Germinal center (tissue), 1 donor: Measurements from ENCODE around the gene PIK3R2.
"Not testable (repeated sequence)": the region's sequence is repeated elsewhere in the genome, so short reads cannot be mapped to it uniquely, and the experiment has no call there.

Experiments
- DNase-seq: peaks from one replicate; pipeline ENCODE4 v3.0.0; 2012; ENCODE audit warnings: mixed read lengths, low spot score

Gene PIK3R2

GRCh38 chr19:18152817-18153555, at the start of gene PIK3R2:
PIK3R2 (plus strand) TSS chr19:18153163; CDS start chr19:18155880, 2,717 bp downstream.
- peak; percentile 96 for DNase-seq

DNA sequence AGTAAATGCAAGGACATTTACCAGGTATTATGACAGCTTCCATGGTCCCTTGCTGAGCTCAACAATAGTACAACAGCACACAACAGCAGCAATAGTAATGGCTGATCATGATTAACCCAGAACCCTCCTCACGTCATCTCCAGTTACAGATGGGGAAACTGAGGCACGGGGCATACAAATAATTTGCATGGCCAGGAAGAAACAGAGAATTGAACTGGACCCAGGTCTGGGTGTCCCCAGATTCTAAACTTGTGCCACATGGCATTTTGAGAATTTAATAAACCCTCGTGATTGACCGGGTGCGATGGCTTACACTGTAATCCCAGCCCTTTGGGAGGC, 48.2 kb upstream of the PIK3R2 start:
- DNase-seq = no peak

- not testable (repeated sequence) for DNase-seq
Measured at GRCh38 chr19:18105259-18105658, 47.7 kb upstream of the PIK3R2 start.

DNA sequence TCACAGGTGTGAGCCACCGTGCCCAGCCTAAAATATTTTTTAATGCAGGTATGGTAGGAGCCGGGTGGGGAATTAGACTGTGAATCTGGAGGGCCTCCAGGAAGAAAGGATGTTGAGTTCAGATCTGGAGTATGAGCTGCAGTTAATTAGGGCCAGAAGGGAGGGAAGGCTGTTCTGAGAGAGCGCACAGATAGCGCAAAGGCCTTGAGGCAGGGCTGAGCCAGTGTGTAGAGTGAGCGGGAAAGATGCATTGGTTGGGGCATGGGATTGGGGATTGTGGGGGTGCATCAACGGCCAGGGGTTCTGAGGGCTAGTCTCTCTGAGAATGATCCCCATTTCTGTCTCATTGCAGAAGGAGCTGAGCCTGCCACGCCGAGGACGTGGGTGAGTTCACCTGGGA, 45.7 kb upstream of the PIK3R2 start:
- DNase-seq = no peak

- DNase-seq = no peak
Measured at GRCh38 chr19:18108897-18109296, 44.1 kb upstream of the PIK3R2 start.

DNA sequence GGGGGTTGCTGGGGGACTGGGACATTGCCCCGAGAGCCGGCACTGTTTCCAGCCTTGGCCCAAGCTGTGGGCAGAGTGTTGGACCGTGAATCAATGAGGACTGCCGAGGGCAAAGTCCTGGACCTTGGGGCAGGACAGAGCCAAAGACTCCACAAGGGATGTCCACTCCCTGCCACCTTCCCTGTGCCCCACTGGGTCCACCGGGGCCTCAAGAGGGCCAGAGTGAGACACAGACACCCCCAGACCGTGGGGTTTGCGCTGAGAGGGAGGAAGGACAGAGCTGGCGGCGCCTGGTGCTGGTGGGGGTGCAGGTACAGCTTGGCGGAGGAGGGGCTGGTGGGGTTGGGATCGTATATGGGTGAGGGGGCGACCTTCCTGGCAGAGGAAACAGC, 43.6 kb upstream of the PIK3R2 start:
- DNase-seq = no peak

- peak; percentile 65 for DNase-seq
Measured at GRCh38 chr19:18109733-18110608, 43.0 kb upstream of the PIK3R2 start.

GRCh38 chr19:18110609-18111232, 42.2 kb upstream of the PIK3R2 start:
- DNase-seq = no peak

- DNase-seq = peak; percentile 67
Measured at GRCh38 chr19:18112989-18113478, 39.9 kb upstream of the PIK3R2 start.

DNA sequence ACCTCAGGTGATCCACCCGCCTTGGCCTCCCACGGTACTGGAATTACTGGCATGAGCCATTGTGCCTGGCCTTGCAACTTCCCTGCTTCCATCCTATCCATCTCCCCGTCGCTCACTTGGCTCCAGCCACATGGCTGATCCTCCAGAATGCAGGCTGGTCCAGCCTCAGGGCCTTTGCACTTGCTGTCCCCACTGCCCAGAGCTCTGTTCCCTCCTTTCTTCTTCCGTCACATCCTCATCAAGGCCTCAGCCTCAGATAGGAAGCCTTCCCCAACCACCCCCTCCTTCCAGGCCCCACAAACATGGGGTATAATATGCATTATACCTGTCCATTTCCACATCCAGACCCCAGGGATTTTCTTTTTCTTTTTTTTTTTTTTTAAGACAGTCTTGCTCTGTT, 39.1 kb upstream of the PIK3R2 start:
- no peak for DNase-seq

DNA sequence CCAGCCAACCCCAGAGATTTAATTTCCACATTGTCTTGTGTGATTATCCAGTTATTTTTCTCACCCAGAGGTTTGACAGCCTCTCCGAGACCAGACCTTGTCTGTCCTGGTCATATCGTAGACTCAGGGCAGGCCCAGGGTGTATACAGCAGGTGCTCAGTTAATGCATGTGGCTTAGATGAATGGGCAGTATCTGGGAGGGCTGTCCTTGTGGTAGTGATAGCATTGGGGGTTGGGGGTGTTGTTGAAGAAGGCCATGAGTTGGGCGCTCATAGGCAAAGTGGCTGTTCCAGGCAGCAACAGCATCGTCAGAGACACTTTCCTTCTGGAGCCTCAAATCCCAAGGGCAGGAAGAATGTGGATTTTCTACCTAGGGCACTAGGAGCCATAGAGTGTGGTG, 38.5 kb upstream of the PIK3R2 start:
- DNase-seq = no peak

DNA sequence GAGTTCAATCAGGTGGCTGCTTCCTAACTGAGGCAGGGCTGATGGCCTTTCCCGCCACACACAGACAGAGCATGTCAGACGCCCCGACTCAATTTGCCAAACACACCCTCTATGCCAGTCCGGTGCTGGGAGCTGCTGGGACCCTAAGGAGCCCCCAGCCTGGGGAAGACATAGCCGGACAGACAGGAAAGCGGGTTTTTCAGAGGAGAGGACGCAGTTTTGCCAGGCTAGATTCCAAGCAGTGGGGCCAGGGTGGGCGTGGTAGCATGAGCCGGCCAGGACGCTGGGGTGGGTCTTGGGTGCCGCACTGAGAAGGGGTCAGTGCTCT, 35.6 kb upstream of the PIK3R2 start:
- no peak for DNase-seq

GRCh38 chr19:18117692-18118378, 35.1 kb upstream of the PIK3R2 start:
- DNase-seq = peak; percentile 99

GRCh38 chr19:18118420-18119012, 34.4 kb upstream of the PIK3R2 start:
- DNase-seq = no peak

GRCh38 chr19:18119013-18119716, 33.8 kb upstream of the PIK3R2 start:
- peak; percentile 53 for DNase-seq

DNA sequence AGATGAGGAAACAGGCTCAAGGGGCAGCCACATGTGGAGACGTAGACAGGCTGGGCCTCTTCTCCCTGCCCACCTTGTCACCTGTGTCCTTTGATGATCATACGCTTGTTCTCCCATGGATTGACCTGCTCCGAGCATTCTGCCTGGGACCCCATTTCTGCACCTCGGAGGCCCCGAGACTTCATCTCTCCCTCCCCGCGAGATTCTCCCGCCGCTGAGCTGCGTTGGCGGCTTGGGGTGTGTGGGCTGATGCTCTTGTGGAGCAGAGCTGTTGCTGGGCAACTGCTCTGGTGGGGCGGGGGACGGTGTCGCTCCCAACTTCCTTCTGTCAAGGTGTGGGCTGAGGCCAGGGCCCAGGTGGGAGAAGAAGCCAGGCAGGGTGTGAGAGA, 33.3 kb upstream of the PIK3R2 start:
- no peak for DNase-seq

- no peak for DNase-seq
Measured at GRCh38 chr19:18120127-18120526, 32.8 kb upstream of the PIK3R2 start.

DNA sequence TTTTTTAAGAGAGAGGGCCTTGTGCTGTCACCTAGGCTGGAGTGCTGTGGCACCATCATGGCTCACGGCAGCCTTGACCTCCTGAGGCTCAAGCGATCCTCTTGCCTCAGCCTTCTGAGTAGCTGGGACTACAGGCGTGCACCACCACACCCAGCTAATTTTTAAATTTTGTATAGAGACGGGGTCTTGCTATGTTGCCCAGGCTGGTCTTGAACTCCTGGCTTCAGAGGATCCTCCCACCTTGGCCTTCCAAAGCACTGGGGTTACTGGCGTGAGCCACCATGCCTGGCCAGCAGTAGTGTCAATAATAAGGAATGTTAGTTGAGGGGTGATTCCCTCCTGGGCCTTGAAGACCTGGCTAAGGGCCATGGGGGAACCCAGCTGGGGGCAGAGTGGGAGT, 31.8 kb upstream of the PIK3R2 start:
- DNase-seq = no peak

GRCh38 chr19:18122424-18122823, 30.5 kb upstream of the PIK3R2 start:
- no peak for DNase-seq

DNA sequence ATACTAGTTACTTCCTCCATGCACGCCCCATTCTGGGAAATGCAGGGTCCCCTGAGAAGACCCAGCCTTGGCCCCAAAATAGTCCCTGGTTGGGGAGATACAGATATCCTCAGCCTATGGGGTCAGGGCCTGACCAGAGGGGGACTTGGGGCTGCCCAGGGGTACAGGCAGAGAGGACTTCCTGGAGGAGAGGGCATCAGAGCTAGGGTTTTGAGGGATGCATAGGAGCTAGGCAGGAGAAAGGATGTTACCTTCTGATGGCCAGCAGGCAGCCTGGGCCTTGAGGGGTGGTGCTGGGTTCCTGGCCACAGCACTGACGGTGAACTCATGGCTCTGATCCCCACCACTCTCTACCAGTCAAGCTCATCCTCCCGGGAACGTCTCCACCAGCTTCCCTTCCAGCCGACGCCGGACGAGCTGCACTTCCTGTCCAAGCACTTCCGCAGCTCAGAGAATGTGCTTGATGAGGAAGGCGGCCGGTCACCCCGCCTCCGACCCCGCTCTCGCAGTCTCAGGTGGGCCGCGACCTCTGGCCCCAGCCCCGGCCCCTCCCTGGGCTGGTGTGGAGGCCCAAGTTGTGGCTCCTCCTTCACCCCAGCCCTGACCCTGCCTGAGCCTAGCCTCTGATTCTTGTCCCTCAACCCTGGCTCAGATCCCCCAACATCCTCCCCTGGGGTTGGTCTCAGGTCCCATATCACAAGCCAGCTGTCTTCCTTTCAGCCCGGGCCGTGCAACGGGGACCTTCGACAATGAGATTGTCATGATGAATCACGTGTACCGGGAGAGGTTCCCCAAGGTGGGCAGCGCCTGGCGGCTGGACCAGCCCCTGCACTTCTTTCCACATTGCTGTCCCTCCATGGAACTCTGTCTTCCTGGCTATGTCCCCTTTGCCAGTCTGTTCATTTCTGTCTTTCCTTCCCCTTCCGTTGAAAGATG, 29.8 kb upstream of the PIK3R2 start:
- no peak for DNase-seq
